HEK293 (cell line): ENCODE data around the gene IPO9.

ENCODE experiments used
- CTCF ChIA-PET: fragments of 350-600 bp; formaldehyde crosslinking; extraction: SDS; loops from one replicate; lab custom pipeline; 2021; ENCODE audit warnings: antibody characterized with exemption; lab: Yijun Ruan, JAX
- POLR2A ChIA-PET: fragments of 300-600 bp; formaldehyde crosslinking; extraction: SDS; loops from one replicate; lab custom pipeline; 2020; ENCODE audit warnings: antibody characterized with exemption, inconsistent platforms; lab: Yijun Ruan, JAX
- H3K27ac ChIP-seq: fragments of 200-500 bp; sonication (Bioruptor generic); 2 replicates; pipeline ENCODE4 v1.5.1; 2014; ENCODE audit warnings: low read depth, low read length, control low read depth, inconsistent platforms; ENCODE audit errors: extremely low read depth
- H3K36me3 ChIP-seq, 2 experiments: fragments of 200-500 bp in 1 of 2; sonication (Bioruptor generic) in 1 of 2; 1 replicate in 1 of 2; 2 replicates in 1 of 2; pipeline ENCODE4 v1.5.1; 2014 to 2017; ENCODE audit warnings: inconsistent platforms in 2 of 2, low read length in 2 of 2; ENCODE audit not compliant: control insufficient read depth in 2 of 2, insufficient read depth in 1 of 2
- H3K4me1 ChIP-seq: fragments of 200-500 bp; sonication (Bioruptor generic); 2 replicates; pipeline ENCODE4 v1.5.1; 2014; ENCODE audit warnings: mild to moderate bottlenecking, low read length, inconsistent platforms; ENCODE audit not compliant: control insufficient read depth, insufficient read depth
- H3K4me3 ChIP-seq: 2 replicates; pipeline ENCODE4 v1.5.1; 2011; ENCODE audit warnings: low read depth, mild to moderate bottlenecking, control low read depth, low read length, moderate library complexity
- H3K9me3 ChIP-seq: fragments of 200-500 bp; sonication (Bioruptor generic); 2 replicates; pipeline ENCODE4 v1.5.1; 2014; ENCODE audit warnings: low read depth, low read length, inconsistent platforms; ENCODE audit not compliant: control insufficient read depth, insufficient read depth
- AEBP2 ChIP-seq: fragments of 450-650 bp; formaldehyde crosslinking; IDR thresholded peaks from 2 replicates; pipeline ENCODE4 v1.5.1; 2016; ENCODE audit warnings: missing biosample characterization, missing genetic modification characterization, borderline replicate concordance
- BCL11A ChIP-seq: fragments of 450-650 bp; formaldehyde crosslinking; IDR thresholded peaks from 2 replicates; pipeline ENCODE4 v1.5.1; 2016; ENCODE audit warnings: low read depth, missing biosample characterization, missing genetic modification characterization
- EGR2 ChIP-seq: fragments of 450-650 bp; formaldehyde crosslinking; IDR thresholded peaks from 2 replicates; pipeline ENCODE4 v1.5.1; 2016; ENCODE audit warnings: low read depth, missing biosample characterization, missing genetic modification characterization
- PRDM1 ChIP-seq: fragments of 450-650 bp; formaldehyde crosslinking; IDR thresholded peaks from 2 replicates; pipeline ENCODE4; 2016; ENCODE audit warnings: missing biosample characterization, missing genetic modification characterization
- SP7 ChIP-seq: fragments of 450-650 bp; formaldehyde crosslinking; IDR thresholded peaks from 2 replicates; pipeline ENCODE4 v1.5.1; 2016; ENCODE audit warnings: missing biosample characterization, missing genetic modification characterization
- YY1 ChIP-seq: fragments of 450-650 bp; formaldehyde crosslinking; IDR thresholded peaks from 2 replicates; pipeline ENCODE4 v1.5.1; 2018; ENCODE audit warnings: missing biosample characterization, missing genetic modification characterization
- ZNF140 ChIP-seq: fragments of 450-650 bp; formaldehyde crosslinking; IDR thresholded peaks from 2 replicates; pipeline ENCODE4 v1.5.1; 2016; ENCODE audit warnings: missing biosample characterization, missing genetic modification characterization
- ZNF175 ChIP-seq: fragments of 450-650 bp; formaldehyde crosslinking; IDR thresholded peaks from 2 replicates; pipeline ENCODE4 v1.5.1; 2016; ENCODE audit warnings: missing biosample characterization, missing genetic modification characterization
- ZNF19 ChIP-seq: fragments of 450-650 bp; formaldehyde crosslinking; IDR thresholded peaks from 2 replicates; pipeline ENCODE4; 2016; ENCODE audit warnings: missing biosample characterization, missing genetic modification characterization, low read depth
- ZNF24 ChIP-seq: fragments of 450-650 bp; formaldehyde crosslinking; IDR thresholded peaks from 2 replicates; pipeline ENCODE4 v1.5.1; 2016; ENCODE audit warnings: missing biosample characterization, missing genetic modification characterization
- ZNF362 ChIP-seq: fragments of 450-650 bp; formaldehyde crosslinking; IDR thresholded peaks from 2 replicates; pipeline ENCODE4 v1.5.1; 2016; ENCODE audit warnings: missing biosample characterization, missing genetic modification characterization
- ZNF416 ChIP-seq: fragments of 450-650 bp; formaldehyde crosslinking; IDR thresholded peaks from 2 replicates; pipeline ENCODE4 v1.5.1; 2016; ENCODE audit warnings: missing biosample characterization, missing genetic modification characterization
- ZNF561 ChIP-seq: fragments of 450-650 bp; IDR thresholded peaks from 2 replicates; pipeline ENCODE4 v1.5.1; 2018; ENCODE audit warnings: missing biosample characterization, missing genetic modification characterization, borderline replicate concordance
- ZSCAN16 ChIP-seq: fragments of 450-650 bp; formaldehyde crosslinking; IDR thresholded peaks from 2 replicates; pipeline ENCODE4 v1.5.1; 2016; ENCODE audit warnings: missing biosample characterization, missing genetic modification characterization
- TF ChIP-seq, protein P1 (sequence below): fragments of 450-650 bp; formaldehyde crosslinking; IDR thresholded peaks from 2 replicates; pipeline ENCODE4 v1.5.1; 2016; ENCODE audit warnings: missing biosample characterization, missing genetic modification characterization
- TF ChIP-seq, protein P2 (sequence below): fragments of 450-650 bp; formaldehyde crosslinking; conservative IDR thresholded peaks from 2 replicates; pipeline ENCODE4 v1.5.1; 2016; ENCODE audit warnings: low read depth, missing biosample characterization, missing genetic modification characterization
- TF ChIP-seq, protein P3 (sequence below): fragments of 450-650 bp; formaldehyde crosslinking; IDR thresholded peaks from 2 replicates; pipeline ENCODE4 v1.5.1; 2016; ENCODE audit warnings: missing biosample characterization, missing genetic modification characterization

IPO9 gene

DNA sequence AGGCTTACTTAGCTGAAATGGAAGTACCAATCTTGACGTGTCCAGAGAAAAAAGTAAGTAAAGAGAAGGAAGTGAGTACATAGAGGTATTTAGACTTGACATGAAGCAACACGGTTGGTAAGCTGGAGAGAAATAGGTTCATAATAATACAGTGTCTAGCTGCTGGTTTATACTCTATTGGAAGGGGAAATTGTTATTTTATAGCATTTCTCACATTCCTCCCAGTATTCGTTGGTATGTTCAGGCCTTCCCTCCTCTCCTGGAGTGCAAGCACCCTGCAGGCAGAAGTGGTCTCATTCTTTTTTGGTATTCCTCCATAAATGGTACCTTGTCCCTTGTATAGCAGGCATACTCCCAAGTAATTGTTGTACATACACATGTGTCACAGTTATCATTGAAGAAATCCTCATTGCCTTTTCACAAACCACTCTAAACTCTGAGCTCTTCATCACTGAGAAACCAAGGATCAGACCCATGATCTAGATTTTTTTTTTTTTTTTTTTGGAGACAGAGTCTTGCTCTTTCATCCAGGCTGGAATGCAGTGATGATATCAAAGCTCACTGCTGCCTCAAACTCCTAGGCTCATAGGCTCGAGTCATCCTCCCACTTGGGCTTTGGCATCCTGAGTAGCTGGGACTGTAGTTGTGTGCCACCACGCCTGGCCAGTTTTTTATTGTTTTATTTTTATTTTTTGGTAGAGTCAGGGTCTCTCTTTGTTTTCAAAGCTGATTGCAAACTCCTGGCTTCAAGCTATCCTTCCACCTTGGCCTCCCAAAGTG, 9.8 kb upstream of the IPO9 start:
- Histone ChIP-seq H3K4me1 (no peaks in the 10 kb centered on the region), H3K9me3 (no peaks in the 10 kb centered on the region), H3K4me3 (no peak overlapping the region), H3K36me3 (peaks cover 6 to 48% of the 10 kb centered on the region in 2 experiments; a peak in 2 of 3 replicates), H3K27ac (no peak overlapping the region)
- ChIA-PET CTCF (interaction anchor here (0.9 to 1.6 kb wide), 3 partner anchors 9 to 289 kb away, joined by 3 to 11 read pairs (median 4); partner anchors contain the start of gene IPO9), POLR2A (interaction anchor here (1.0 to 1.2 kb wide), 2 partner anchors 8 to 10 kb away, joined by 3 to 5 read pairs; partner anchors contain the start of gene IPO9)
- TF ChIP-seq AEBP2 (tag by site-specific recombination) (no peak), ZNF24 (tag by site-specific recombination) (no peak), ZSCAN16 (tag by site-specific recombination) (no peak), SP7 (tag by site-specific recombination) (no peak), ZNF175 (tag by site-specific recombination) (no peak), ZNF561 (tag by site-specific recombination) (no peak), ZNF416 (no peak), YY1 (no peak), PRDM1 (tag by site-specific recombination) (no peak), EGR2 (no peak), ZNF362 (tag by site-specific recombination) (no peak)
- TF ChIP-seq, protein P1, sequence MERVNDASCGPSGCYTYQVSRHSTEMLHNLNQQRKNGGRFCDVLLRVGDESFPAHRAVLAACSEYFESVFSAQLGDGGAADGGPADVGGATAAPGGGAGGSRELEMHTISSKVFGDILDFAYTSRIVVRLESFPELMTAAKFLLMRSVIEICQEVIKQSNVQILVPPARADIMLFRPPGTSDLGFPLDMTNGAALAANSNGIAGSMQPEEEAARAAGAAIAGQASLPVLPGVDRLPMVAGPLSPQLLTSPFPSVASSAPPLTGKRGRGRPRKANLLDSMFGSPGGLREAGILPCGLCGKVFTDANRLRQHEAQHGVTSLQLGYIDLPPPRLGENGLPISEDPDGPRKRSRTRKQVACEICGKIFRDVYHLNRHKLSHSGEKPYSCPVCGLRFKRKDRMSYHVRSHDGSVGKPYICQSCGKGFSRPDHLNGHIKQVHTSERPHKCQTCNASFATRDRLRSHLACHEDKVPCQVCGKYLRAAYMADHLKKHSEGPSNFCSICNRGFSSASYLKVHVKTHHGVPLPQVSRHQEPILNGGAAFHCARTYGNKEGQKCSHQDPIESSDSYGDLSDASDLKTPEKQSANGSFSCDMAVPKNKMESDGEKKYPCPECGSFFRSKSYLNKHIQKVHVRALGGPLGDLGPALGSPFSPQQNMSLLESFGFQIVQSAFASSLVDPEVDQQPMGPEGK (tag by site-specific recombination) = no peak
- TF ChIP-seq, protein P2, sequence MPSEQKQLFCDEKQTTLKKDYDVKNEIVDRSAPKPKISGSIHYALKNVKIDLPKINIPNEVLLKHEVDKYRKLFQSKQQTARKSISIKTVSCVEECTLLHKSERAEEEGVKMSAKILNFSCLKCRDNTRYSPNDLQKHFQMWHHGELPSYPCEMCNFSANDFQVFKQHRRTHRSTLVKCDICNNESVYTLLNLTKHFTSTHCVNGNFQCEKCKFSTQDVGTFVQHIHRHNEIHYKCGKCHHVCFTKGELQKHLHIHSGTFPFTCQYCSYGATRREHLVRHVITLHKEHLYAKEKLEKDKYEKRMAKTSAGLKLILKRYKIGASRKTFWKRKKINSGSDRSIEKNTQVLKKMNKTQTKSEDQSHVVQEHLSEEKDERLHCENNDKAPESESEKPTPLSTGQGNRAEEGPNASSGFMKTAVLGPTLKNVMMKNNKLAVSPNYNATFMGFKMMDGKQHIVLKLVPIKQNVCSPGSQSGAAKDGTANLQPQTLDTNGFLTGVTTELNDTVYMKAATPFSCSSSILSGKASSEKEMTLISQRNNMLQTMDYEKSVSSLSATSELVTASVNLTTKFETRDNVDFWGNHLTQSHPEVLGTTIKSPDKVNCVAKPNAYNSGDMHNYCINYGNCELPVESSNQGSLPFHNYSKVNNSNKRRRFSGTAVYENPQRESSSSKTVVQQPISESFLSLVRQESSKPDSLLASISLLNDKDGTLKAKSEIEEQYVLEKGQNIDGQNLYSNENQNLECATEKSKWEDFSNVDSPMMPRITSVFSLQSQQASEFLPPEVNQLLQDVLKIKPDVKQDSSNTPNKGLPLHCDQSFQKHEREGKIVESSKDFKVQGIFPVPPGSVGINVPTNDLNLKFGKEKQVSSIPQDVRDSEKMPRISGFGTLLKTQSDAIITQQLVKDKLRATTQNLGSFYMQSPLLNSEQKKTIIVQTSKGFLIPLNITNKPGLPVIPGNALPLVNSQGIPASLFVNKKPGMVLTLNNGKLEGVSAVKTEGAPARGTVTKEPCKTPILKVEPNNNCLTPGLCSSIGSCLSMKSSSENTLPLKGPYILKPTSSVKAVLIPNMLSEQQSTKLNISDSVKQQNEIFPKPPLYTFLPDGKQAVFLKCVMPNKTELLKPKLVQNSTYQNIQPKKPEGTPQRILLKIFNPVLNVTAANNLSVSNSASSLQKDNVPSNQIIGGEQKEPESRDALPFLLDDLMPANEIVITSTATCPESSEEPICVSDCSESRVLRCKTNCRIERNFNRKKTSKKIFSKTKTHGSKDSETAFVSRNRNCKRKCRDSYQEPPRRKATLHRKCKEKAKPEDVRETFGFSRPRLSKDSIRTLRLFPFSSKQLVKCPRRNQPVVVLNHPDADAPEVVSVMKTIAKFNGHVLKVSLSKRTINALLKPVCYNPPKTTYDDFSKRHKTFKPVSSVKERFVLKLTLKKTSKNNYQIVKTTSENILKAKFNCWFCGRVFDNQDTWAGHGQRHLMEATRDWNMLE (tag by site-specific recombination) = no peak

GRCh38 chr1:201820413-201820812, 8.5 kb upstream of the IPO9 start:
- Histone ChIP-seq H3K4me3 (no peak overlapping the region), H3K9me3 (no peaks in the 10 kb centered on the region), H3K36me3 (peaks cover 6 to 48% of the 10 kb centered on the region in 2 experiments; a peak in 2 of 3 replicates), H3K27ac (no peak overlapping the region), H3K4me1 (no peaks in the 10 kb centered on the region)
- POLR2A ChIA-PET = interaction anchor here (1.3 kb wide), 1 partner anchor 9 kb away, joined by 4 read pairs; no protein-coding TSS in a partner anchor
- CTCF ChIA-PET = interaction anchor here (0.7 to 1.2 kb wide), 4 partner anchors 25 to 406 kb away, joined by 3 to 4 read pairs (median 4); no protein-coding TSS in a partner anchor
- TF ChIP-seq ZNF140 (tag by site-specific recombination) (no peak), BCL11A (tag by site-specific recombination) (no peak), ZNF19 (no peak)
- TF ChIP-seq, protein P3, sequence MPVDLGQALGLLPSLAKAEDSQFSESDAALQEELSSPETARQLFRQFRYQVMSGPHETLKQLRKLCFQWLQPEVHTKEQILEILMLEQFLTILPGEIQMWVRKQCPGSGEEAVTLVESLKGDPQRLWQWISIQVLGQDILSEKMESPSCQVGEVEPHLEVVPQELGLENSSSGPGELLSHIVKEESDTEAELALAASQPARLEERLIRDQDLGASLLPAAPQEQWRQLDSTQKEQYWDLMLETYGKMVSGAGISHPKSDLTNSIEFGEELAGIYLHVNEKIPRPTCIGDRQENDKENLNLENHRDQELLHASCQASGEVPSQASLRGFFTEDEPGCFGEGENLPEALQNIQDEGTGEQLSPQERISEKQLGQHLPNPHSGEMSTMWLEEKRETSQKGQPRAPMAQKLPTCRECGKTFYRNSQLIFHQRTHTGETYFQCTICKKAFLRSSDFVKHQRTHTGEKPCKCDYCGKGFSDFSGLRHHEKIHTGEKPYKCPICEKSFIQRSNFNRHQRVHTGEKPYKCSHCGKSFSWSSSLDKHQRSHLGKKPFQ (tag by site-specific recombination) = no peak
